Measurements from ENCODE around the gene FRMD1.

FRMD1 gene

DNA sequence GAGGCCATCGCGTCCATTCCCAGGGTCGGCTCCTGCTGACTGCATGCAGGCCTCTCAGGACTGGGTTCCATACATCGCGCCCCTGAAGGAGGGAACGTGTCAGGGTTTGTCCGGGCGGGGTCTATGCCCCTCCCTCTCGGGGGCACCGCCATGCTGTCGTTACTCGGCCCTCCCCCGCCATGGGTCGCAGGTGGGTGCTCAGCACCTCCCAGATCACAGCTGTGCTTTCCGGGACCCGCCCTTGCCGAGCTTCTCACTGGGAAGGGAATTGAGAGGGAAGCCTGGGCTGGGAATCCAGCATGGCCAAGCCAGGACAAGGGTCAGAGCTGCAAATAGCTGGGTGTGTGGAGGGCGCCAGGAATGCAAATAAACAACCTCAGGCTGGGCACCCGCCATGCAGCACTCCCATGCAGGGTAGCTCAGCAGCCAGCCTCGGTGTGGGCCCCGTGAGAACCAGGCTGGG, at the start of gene FRMD1:
TSS of gene FRMD1 (minus strand) at position 270 of the 463 bp plus-strand sequence. CDS start at position 152, 118 bp downstream.
- no peak for DNase-seq (ENCODE audit: low read depth in 3 of 3)

DNA sequence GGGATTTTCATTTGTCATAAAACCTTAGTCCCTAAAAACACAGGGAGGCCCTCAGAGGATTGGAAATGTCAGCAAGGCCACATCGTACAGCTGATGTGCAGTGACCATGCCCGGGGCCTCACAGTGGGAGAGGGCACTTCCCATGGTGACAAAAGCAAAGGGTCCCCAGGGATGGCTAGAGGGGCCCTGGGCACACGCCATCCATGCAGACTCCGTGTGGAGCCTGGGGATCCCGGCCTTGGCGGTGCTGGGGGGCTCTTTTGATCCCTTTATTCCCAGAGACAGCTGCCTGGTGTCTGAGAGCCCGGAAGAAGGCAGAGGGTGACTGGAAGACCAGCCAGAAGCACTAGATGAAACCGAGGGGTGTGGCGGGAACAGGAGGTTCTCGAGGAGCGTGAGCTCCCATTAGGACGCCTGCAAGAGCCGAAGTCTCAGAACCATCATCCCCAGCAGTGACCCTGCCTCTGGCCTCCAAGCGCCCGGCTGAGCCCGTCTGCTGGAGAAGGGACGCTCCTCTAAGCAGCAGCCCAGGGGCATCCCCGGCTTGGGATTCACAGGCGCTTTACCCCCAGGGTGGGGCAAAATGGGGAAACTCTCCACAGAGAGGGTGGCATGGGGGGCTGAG, 49.1 kb upstream of the FRMD1 start:
- DNase-seq (ENCODE audit: low read depth in 3 of 3): no peak

DNA sequence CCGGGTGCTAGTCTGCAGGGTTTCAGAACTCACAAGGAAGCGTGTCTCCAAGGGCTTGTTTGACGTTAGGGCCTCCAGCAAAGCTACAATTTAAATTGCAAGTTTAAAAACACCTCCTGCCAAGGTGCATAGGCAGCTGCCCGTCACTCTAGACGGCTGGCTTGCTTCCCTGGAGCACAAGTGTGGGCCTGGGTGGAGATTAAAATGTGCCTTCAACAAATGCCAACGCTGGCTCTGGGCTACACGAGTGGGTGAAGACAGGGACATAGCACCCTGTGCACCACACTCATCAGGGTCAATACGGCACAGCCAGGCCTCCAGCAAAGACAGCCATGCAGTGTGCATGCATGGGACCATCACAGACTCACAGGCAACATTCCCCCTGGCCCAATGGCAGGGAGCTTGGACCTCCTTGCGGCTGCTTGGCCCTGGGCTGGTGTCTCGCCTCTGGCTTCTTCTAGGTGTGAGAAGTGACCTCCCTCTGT, 48.4 kb upstream of the FRMD1 start:
- no peak for DNase-seq (ENCODE audit: low read depth in 3 of 3)

DNA sequence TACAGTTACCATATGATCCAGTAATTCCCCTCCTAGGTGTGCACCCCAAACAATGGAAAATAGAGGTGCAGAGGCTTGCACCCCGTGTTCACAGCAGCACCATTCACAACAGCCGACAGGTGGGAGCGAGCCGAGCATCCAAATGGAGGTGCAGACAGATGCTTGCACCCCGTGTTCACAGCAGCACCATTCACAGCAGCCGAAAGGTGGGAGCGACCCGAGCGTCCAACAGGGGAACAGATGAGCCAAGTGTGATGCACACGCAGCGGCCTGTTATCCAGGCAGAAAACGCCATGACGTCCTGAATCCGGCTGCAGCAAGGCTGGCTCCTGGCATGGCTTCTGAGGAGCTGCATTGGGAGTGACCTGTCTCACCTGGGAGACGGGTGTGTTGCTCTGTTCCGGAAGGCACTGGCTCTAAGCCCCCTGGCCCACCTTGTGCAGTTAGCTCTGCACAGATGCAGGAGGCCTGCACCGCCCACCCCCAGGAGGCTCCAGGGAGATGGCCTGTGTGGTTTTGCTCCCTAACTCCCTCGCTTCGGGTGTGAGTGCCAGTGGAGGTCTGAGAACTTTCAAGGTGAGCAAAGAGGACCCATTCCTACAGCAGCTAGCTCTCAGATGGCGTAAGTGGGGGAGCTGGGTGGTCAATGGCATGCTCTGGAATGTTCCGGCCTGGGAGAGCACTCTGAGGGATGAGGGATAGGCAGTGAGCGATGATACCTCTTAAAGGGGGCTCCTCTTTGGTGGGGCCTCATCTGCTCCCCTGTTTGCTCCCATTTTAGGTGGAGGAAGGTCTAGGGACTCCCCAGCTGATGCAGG, 47.8 kb upstream of the FRMD1 start:
- DNase-seq (ENCODE audit: low read depth in 3 of 3): no peak

DNA sequence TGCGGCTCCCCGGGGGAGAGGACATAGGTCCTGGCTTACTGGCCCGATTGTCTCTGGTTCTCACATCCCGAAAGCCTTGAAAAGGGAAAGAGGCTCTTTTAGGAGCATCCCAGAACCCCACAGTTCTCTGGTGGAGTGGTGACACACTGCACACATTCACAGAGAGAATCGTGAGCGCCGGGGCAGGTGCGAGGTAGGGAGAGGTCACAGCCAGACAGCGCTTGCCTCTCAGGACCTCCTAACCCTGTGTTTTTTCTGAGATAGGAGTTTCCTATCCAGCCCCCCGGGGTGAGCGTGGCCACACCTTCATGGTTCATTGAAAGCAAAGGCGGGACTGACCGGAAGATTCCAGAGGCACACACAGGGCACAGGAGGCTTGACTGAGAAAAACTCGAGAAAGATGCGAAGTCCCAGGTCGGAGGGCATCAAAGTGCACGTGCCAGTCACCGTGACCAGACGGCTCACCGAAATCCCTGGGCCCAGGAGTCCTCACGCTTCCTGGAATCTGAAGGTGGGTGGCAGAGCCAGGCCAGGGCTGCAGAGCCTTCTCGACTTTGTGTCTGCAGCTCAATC, 46.5 kb upstream of the FRMD1 start:
- no peak for DNase-seq (ENCODE audit: low read depth in 3 of 3)

DNA sequence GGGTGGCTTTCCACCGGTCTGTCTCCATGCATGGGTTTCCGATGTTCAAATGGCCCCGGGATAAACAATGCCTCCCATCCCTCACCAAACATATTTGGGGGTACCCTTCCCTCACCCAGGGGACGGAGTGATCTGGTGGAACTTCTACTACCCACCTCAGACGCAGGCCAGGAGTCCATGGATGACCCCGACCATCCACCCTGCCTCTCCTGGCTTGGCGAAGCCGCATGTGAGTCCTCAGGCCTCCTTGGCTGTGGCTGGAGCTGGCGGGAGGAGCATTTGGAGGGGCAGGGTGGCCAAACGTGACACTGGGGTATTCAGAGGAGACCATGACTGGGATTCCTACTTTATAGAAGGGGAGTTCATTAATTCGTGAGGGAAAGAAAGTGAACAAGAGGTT, 45.9 kb upstream of the FRMD1 start:
- no peak for DNase-seq (ENCODE audit: low read depth in 3 of 3)

DNA sequence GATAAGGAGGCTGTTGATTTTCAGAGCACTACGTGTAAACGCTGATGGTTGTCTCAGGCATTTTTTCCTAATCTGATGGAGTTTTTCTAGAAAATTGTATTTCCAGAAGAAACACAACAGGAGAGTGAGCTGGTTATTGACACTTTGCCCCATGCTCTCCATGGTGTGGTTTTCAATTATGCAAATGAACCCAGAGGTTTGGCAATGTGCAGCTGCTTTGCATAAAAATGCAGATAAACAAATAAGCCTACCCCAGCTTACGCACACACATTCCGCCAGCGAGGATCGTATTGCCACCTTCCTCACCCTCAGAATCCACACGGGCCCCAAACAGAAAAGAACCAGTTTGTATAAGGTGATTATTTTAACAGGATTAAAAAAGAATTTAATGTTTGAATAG, 45.1 kb upstream of the FRMD1 start:
- no peak for DNase-seq (ENCODE audit: low read depth in 3 of 3)

DNA sequence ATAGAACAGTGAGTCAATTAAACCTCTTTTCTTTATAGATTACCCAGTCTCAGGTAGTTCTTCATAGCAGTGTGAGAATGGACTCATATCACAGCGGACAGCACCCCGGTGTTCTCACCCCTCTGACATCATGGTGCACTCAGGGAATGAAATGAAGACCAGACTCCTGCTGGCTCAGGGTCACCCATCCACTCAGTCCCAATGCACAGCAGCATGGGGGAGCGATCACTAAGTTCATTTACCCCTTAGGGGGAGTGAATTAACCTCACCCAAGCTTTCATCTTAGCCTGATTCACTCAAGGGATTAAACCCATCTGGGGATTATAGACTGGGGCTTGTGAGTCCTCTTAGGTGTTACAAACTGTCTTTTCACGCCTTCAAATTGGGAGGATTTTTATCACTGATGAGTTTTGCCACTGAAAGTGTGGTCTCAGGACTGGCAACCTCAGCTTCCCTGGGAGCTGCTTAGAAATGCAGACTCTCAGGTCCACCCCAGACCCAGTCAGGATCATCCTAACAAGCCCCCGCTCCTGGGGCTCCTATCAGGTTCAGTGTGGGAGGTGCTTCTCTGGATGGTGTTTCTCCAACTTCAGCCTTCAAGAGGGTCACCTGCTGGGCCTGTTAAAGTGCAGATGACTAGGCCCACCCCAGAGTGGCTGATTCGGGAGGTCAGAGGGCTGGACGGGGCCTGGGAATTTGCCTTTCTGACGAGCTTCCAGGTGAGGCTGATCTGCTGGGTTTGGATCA, 44.3 kb upstream of the FRMD1 start:
- no peak for DNase-seq (ENCODE audit: low read depth in 3 of 3)

DNA sequence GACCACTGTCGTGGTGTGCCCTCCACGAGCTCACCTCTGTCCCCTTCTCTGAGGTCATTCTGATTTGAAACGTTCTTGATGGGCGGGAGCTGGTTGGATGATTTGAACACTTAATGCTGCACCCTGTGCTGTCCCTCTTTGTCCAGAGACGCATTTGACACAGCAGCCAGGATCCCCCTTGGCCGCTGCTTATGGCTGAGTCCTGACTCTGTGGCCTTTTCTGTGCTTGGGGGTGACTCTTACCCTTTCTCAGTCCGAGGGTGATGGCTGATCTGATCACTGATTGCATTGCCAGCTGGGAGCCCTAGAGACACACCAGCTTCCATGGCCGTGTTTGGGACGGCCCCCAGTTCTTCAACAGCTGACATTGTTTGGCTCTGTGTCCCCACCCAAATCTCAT, 43.5 kb upstream of the FRMD1 start:
- no peak for DNase-seq (ENCODE audit: low read depth in 3 of 3)

DNA sequence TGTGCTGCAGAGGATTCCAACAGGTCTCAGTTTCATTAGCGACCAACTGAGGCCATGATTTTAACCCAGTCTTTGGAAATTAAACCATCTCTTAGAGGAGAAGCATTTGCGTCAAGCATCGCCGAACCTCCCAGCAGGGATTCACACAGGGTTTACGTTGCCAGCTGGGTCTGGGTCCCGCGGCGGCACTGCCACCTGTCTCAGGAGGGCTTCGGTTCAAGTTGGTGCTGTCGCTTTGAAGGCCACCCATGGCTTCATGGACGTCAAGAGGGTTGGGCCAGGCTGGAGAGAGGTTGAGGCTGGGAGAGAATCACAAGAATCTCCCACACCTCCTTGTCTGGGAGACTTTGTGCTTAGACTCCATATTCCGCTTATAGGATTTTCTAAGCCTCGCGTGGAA, 43.0 kb upstream of the FRMD1 start:
- no peak for DNase-seq (ENCODE audit: low read depth in 3 of 3)

DNA sequence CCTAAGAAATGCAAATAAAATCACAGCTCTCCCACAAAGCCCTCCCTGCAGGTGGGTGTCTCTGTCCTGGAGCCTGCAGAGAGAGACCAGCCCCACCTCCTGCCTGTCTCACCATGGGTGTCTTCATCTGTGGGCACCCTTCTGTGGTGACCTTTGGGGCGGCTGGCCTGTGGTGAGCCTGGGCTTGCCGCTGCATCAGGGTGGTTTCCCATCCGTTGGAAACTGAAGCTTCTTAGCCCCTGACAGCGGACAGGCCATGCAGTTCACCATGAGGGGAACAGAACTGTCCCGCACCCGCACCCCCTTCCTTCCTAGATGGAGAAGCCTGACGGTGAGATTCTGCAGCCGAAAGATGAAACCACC, 42.3 kb upstream of the FRMD1 start:
- DNase-seq (ENCODE audit: low read depth in 3 of 3): no peak

DNA sequence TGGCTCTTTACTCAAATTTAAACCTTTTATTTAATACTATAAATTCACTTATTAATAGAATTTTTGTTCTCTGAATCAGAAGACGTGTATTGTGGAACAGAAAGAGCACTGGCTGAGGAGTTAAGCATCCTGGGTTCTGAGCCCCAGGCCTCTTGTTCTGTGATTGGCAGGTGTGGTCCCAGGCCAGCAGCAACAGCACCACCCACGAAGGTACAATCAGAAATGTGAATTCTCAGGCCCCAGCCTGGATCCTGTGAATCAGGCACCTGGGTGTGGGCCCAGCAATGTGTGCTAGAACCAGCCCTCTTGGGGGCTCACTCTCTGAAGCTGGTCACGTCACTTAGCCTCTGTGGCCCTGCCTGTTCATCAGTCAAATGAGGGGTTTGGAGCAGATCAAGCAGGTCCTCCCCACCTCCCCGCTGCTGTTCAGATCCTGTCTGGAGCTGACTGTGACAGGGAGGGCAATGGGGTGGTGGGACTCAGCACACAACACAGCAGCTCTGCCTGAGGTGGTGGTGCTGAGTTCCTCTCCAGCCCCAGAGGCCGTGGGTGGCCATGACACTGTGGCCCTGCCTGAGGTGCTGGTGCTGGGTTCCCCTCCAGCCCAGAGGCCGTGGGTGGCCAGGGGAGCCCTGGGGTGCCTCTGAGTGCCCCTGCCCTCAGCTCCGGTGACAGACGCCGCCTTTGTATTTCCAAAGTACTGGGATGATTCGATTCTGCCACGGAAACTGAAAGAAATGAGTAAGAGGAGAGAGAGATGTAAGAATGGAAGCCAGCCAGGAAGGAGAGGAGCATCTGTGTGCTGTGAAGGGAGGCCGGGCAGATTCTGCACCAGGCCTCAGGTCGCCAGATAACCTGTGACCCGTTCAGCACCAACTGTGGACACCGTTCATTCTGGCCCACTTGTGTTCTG, 41.6 kb upstream of the FRMD1 start:
- DNase-seq (ENCODE audit: low read depth in 3 of 3): peak in 1 of 3 experiments; percentile 12

DNA sequence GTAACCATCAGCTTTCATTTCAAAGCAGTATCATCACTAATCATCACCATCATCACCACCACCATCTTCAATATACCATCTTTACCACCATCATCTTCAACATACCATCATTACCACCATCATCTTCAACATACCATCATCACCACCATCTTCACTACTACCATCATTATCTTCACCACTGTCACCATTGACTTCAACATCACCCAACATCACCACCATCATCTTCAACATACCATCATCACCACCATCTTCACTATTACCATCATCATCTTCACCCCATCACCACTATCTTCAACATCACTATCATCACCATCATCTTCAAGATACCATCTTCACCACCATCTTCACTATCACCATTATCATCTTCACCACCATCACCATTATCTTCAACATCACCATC, 40.5 kb upstream of the FRMD1 start:
- no peak for DNase-seq (ENCODE audit: low read depth in 3 of 3)

DNA sequence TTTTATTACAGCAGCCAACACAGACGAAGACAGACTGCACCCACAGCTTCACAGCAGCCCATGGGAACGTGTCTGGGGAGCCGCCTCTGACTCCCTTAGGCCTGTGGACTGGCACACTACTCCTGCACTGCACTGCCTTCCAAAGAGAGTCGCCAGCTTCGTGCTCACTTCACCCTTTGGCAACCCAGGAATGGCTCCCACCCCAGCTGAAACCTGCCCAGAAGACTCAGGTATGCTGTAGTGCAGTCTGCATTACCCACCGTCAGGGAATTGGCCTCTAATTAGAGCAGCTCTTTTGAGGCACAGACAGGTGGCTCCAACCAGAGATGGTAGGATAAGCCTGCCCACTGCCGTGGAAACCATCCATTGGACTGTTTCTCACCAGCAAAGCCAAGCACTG, 39.9 kb upstream of the FRMD1 start:
- DNase-seq (ENCODE audit: low read depth in 3 of 3): no peak

DNA sequence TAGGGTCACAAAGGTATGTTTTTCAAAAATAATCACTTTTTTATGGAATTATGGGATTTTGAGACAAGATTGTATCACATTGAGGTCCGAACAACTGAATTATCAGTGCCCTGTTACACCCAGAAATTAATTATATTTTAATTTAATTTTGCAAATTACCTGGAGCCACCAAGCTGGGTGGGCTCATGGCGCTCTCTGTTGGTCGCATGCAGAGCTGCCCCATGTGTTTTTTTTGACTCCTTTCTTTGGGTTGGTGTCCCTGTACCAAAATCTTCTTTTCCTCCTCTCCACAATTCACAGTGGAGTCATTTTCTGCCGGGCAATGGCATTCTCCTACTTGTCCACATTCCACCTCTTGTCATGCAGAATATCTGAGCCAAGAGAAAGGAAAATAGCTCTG, 38.9 kb upstream of the FRMD1 start:
- no peak for DNase-seq (ENCODE audit: low read depth in 3 of 3)

DNA sequence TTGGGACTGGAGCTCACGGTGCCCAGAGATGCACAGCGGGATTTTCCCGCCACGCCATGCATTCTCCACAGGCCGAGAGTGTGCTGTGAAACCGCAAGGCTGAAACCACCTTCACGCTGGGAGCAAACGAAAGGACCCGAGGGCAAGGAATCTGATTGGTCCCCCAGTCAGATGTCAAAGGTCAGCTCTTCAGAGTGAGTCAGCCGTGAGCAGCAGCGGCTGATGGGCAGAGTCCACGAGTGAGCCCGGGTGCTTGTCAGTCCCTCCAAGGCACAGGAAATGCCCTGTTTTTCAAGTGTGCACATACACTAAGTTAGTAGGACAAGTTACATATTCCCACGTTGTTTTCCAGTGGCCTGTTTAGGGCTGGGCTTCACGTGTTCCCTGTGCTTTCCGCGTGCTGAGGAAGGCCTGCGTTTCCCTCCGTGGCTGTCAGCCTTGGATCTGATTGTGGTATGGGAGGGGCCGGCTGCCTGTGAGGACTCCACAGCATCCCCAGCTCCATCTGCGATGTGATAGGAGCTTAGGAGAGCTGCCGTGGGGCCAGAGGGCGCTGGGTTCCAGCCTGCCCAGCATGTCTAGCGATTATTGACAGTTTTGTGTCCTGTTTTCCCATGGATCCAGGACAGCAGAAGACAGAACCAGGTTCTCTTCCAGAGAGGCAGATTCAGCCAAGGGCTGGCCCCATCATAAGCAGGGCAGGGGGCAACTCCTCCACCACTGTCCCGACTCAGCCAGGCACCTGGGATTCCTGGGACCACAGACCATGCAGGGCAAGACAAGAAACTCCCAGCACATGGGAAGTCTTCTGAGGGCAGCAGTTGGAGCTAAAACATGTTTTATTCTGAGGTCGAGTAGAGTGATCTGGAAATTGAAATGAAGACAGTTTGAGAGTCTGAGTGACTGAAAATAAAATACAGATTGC, 38.2 kb upstream of the FRMD1 start:
- no peak for DNase-seq (ENCODE audit: low read depth in 3 of 3)

DNA sequence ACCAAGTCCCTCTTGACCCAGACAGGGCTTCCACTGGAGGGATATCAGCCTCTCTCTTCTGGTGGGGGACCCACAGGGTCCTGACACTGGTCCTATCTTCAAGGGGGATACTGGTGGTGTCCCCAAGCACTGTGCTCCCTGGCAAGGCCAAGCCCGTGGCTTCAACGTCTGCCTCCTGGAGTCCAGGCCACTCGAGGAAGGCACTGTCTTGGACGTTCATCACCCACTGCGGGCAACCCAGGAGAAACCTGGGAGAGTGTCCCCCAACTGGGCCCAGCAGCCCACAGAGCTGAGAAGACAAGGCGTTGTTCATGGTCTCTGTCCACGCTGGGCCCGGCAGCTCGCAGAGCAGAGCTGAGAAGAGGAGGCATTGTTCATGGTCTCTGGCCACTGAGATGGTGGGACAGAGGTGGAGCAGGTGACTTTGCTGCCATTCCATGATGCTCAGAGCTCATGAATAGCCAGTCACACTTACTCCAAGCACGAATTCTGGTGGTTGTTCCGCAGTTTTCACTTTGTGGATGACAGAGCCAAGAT, 37.5 kb upstream of the FRMD1 start:
- DNase-seq (ENCODE audit: low read depth in 3 of 3): no peak

DNA sequence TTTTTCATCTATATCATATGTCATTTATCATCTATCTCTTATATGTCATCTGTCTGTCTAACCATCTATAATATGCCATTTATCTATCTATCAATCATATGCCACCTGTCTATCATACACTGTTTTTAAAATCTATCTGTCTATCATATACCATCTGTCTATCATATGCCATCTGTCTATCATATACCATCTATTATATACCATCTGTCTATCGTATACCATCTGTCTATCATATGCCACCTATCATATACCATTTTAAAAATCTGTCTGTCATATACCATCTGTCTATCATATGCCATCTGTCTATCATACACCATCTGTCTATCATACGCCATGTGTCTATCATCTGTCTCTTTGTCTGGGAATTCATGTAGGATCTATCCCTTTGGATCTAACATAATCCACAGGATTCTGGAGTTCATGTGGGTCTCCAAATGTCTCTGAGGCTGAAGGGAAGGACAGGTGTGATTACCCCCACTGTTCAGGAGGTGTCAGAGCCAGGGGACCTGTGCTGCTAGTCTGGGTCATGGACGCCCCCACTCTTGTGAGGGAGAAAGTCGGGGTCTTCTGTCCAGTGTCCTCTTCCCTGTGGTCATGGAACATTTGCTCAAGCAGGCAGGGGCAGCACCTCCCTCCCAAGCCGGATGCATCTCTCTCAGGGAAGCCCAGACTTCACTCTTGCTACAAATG, 36.9 kb upstream of the FRMD1 start:
- DNase-seq (ENCODE audit: low read depth in 3 of 3): no peak

DNA sequence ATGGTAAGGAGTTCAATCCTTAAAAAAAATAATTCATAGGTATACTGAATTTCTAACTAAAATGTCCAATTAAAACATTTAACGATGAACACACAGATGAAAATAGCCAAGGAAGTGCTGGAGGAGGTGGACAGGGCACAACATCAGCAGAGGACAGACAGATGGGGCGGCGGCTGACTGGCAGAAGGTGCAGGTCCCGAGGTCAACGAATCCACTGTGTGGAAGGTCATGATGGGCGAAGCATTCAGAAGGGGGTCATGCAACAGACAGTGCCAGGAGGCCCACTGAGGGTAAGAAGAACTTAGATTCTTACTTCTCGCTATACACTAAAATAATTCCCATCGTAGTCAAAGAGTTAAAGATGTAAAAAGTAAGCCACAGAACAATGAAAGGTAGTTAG, 34.2 kb upstream of the FRMD1 start:
- no peak for DNase-seq (ENCODE audit: low read depth in 3 of 3)

All from stimulated activated CD4-positive, alpha-beta T cell treated with anti-CD3 and anti-CD28 coated beads, TNF-alpha, amount 100 ng/mL, for 24 hours (primary cell).